Measurements from ENCODE around the gene JAKMIP1.
A peak's percentile ranks its signal among the peaks of the same experiment; 100 is the strongest.

JAKMIP1 gene

GRCh38 chr4:6200011-6200921 lies at the start of gene JAKMIP1:
JAKMIP1 (minus strand) TSS chr4:6200549; CDS start chr4:6112850, 87,699 bp downstream.
- peaks cover 25 to 32% of the 10 kb centered on the region in 2 donors for H3K27me3 ChIP-seq (ENCODE audit: control insufficient read depth in 1 of 2, insufficient read depth in 2 of 2, low read length in 2 of 2)

DNA sequence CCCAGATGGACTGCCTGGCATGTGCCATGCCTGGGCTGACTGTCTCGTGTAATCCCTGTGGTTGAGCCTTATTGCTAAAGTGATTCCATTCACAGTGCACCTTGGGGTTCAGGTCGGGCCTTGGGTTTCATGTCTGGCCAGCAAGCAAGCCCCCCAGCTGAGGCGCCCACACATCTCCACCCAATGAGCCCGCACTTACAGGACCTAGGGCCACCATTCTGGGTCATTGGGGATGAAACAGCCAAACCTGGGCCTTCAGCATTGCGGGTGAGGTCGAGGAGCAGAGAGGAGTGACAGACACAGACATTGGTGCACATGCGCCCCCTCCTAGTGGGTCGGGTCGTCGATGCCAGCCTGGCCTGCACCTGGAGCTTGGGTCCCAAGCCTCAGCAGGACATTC lies 48.0 kb upstream of the JAKMIP1 start:
- no peak overlapping the region for H3K9ac ChIP-seq (ENCODE audit: low read depth in 1 of 2, low read length in 2 of 2)
- H3K27ac ChIP-seq (ENCODE audit: low read depth, low read length): no peak overlapping the region
- no peak overlapping the region for H3K4me3 ChIP-seq (ENCODE audit: low read depth in 1 of 2, low read length in 2 of 2)
- no peaks in the 10 kb centered on the region for H3K9me3 ChIP-seq (ENCODE audit: control insufficient read depth in 1 of 2, low read length in 2 of 2)
- no peaks in the 10 kb centered on the region for H3K4me1 ChIP-seq (ENCODE audit: control insufficient read depth in 1 of 2, insufficient read depth in 2 of 2, low read length in 2 of 2)
- H3K36me3 ChIP-seq (ENCODE audit: control insufficient read depth in 1 of 2, insufficient read depth in 2 of 2, low read length in 2 of 2): no peaks in the 10 kb centered on the region
- H3K27me3 ChIP-seq (ENCODE audit: control insufficient read depth in 1 of 2, insufficient read depth in 2 of 2, low read length in 2 of 2): peaks cover 15 to 17% of the 10 kb centered on the region in 2 donors

More at GRCh38 chr4:6200011-6200921, at the start of gene JAKMIP1:
- peak within 1 kb of the TSS; percentile 47 to 60 for H3K4me3 ChIP-seq (ENCODE audit: low read depth in 1 of 2, low read length in 2 of 2)
- H3K27ac ChIP-seq (ENCODE audit: low read depth, low read length): no peak within 1 kb of the TSS
- no peak within 1 kb of the TSS for H3K9ac ChIP-seq (ENCODE audit: low read depth in 1 of 2, low read length in 2 of 2)
- H3K4me1 ChIP-seq (ENCODE audit: control insufficient read depth in 1 of 2, insufficient read depth in 2 of 2, low read length in 2 of 2): no peaks in the 10 kb centered on the region
- H3K36me3 ChIP-seq (ENCODE audit: control insufficient read depth in 1 of 2, insufficient read depth in 2 of 2, low read length in 2 of 2): no peaks in the 10 kb centered on the region
- H3K9me3 ChIP-seq (ENCODE audit: control insufficient read depth in 1 of 2, low read length in 2 of 2): peaks cover 0 to 6% of the 10 kb centered on the region in 2 donors

- Histone ChIP-seq H3K9me3 (ENCODE audit: control insufficient read depth in 1 of 2, low read length in 2 of 2) (no peaks in the 10 kb centered on the region), H3K36me3 (ENCODE audit: control insufficient read depth in 1 of 2, insufficient read depth in 2 of 2, low read length in 2 of 2) (no peaks in the 10 kb centered on the region), H3K9ac (ENCODE audit: low read depth in 1 of 2, low read length in 2 of 2) (no peak overlapping the region), H3K27me3 (ENCODE audit: control insufficient read depth in 1 of 2, insufficient read depth in 2 of 2, low read length in 2 of 2) (peaks cover 15 to 17% of the 10 kb centered on the region in 2 donors), H3K4me1 (ENCODE audit: control insufficient read depth in 1 of 2, insufficient read depth in 2 of 2, low read length in 2 of 2) (no peaks in the 10 kb centered on the region), H3K4me3 (ENCODE audit: low read depth in 1 of 2, low read length in 2 of 2) (no peak overlapping the region), H3K27ac (ENCODE audit: low read depth, low read length) (no peak overlapping the region)
These were observed 45.9 kb upstream of the JAKMIP1 start for GRCh38 chr4:6246170-6246634.

GRCh38 chr4:6245246-6246169 lies 45.2 kb upstream of the JAKMIP1 start:
- H3K27me3 ChIP-seq (ENCODE audit: control insufficient read depth in 1 of 2, insufficient read depth in 2 of 2, low read length in 2 of 2): peaks cover 15 to 17% of the 10 kb centered on the region in 2 donors
- H3K4me1 ChIP-seq (ENCODE audit: control insufficient read depth in 1 of 2, insufficient read depth in 2 of 2, low read length in 2 of 2): no peaks in the 10 kb centered on the region
- H3K4me3 ChIP-seq (ENCODE audit: low read depth in 1 of 2, low read length in 2 of 2): peak overlapping the region; percentile 22 to 36
- no peaks in the 10 kb centered on the region for H3K9me3 ChIP-seq (ENCODE audit: control insufficient read depth in 1 of 2, low read length in 2 of 2)
- no peak overlapping the region for H3K27ac ChIP-seq (ENCODE audit: low read depth, low read length)
- no peak overlapping the region for H3K9ac ChIP-seq (ENCODE audit: low read depth in 1 of 2, low read length in 2 of 2)
- H3K36me3 ChIP-seq (ENCODE audit: control insufficient read depth in 1 of 2, insufficient read depth in 2 of 2, low read length in 2 of 2): no peaks in the 10 kb centered on the region

DNA sequence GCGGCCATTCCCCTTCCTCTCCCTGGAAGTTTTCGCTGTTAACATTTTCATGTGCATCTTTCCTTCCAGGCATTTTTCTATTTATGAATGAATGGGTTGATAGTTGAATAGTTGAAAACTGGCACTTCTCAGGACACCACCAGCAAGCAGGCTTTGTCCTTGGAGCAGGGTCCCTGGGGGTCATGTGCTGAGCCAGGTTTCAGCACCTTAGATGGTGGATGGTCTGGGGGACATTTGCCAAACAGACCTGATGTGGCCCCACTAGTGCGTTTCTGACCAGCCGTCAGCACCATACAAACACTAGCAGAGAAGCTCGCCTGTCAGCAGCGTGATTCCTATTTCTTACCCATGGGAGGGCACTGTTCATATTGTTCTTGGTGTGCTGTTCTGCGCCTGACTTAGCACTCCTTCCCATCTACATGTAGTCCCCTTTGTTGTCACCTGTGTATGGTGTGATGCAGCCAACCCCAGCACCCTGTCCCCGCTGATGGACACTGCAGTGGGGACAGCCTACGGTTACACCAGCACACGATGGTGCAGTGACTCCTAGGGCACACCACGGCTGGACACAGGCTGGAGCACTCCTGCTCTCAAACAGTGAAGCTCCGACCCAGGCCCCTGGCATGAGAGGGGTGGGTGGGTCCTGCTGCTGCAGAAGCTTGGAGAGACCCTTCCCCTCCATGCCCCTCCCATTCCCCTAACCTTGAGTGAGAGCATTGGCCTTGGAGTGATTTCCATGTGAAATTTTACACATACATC lies 42.1 kb upstream of the JAKMIP1 start:
- H3K9ac ChIP-seq (ENCODE audit: low read depth in 1 of 2, low read length in 2 of 2): no peak overlapping the region
- no peaks in the 10 kb centered on the region for H3K36me3 ChIP-seq (ENCODE audit: control insufficient read depth in 1 of 2, insufficient read depth in 2 of 2, low read length in 2 of 2)
- peaks cover 7 to 8% of the 10 kb centered on the region in 2 donors for H3K27me3 ChIP-seq (ENCODE audit: control insufficient read depth in 1 of 2, insufficient read depth in 2 of 2, low read length in 2 of 2)
- H3K27ac ChIP-seq (ENCODE audit: low read depth, low read length): no peak overlapping the region
- no peak overlapping the region for H3K4me3 ChIP-seq (ENCODE audit: low read depth in 1 of 2, low read length in 2 of 2)
- H3K4me1 ChIP-seq (ENCODE audit: control insufficient read depth in 1 of 2, insufficient read depth in 2 of 2, low read length in 2 of 2): no peaks in the 10 kb centered on the region
- no peaks in the 10 kb centered on the region for H3K9me3 ChIP-seq (ENCODE audit: control insufficient read depth in 1 of 2, low read length in 2 of 2)

DNA sequence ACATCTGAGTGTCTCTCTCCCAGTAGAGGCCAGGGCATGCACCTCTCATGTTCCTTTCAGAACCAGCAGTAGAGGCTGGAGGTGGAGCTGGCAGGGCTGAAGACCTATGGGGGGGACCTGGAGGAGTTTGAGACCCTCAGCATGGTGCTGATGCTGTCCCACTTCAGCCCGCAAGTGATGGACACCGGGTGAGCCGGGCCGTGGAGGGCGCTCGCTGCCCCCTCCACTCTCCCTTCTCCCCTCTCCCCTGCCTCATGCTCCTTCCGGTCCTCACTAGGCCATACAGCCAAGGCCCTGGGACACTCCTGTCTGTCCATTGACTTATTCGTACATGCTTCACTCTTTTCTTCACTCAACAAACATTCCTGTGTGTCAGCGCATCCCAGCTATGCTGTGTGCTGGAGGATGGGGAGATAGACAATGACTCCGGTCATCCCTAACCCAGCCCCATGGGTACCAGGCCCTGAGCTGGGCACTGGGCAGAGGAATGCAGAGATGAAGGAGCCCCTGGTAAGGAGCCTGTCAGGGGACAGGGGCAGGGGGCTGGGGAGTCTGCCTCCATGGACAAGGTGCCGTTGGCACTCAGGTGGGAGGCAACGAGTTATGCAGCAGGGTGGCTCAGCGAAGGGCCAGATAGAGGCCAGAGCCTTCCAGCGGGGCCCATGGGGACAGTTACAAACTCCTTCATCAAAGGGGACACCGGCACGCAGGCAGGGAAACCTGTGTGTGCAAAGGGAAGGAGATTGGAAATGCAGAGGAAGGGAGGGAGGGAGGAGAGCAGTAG lies 40.9 kb upstream of the JAKMIP1 start:
- peaks cover 7 to 8% of the 10 kb centered on the region in 2 donors for H3K27me3 ChIP-seq (ENCODE audit: control insufficient read depth in 1 of 2, insufficient read depth in 2 of 2, low read length in 2 of 2)
- no peak overlapping the region for H3K4me3 ChIP-seq (ENCODE audit: low read depth in 1 of 2, low read length in 2 of 2)
- H3K9me3 ChIP-seq (ENCODE audit: control insufficient read depth in 1 of 2, low read length in 2 of 2): no peaks in the 10 kb centered on the region

GRCh38 chr4:6239968-6240367 lies 39.6 kb upstream of the JAKMIP1 start:
- Histone ChIP-seq H3K36me3 (ENCODE audit: control insufficient read depth in 1 of 2, insufficient read depth in 2 of 2, low read length in 2 of 2) (no peaks in the 10 kb centered on the region), H3K4me3 (ENCODE audit: low read depth in 1 of 2, low read length in 2 of 2) (no peak overlapping the region), H3K27ac (ENCODE audit: low read depth, low read length) (no peak overlapping the region), H3K27me3 (ENCODE audit: control insufficient read depth in 1 of 2, insufficient read depth in 2 of 2, low read length in 2 of 2) (peaks cover 1 to 4% of the 10 kb centered on the region in 2 donors), H3K9ac (ENCODE audit: low read depth in 1 of 2, low read length in 2 of 2) (no peak overlapping the region), H3K4me1 (ENCODE audit: control insufficient read depth in 1 of 2, insufficient read depth in 2 of 2, low read length in 2 of 2) (no peaks in the 10 kb centered on the region), H3K9me3 (ENCODE audit: control insufficient read depth in 1 of 2, low read length in 2 of 2) (no peaks in the 10 kb centered on the region)

More for the DNA sequence above, 40.9 kb upstream of the JAKMIP1 start:
- H3K27ac ChIP-seq (ENCODE audit: low read depth, low read length): no peak overlapping the region
- H3K36me3 ChIP-seq (ENCODE audit: control insufficient read depth in 1 of 2, insufficient read depth in 2 of 2, low read length in 2 of 2): no peaks in the 10 kb centered on the region
- H3K4me1 ChIP-seq (ENCODE audit: control insufficient read depth in 1 of 2, insufficient read depth in 2 of 2, low read length in 2 of 2): no peaks in the 10 kb centered on the region
- H3K9ac ChIP-seq (ENCODE audit: low read depth in 1 of 2, low read length in 2 of 2): no peak overlapping the region

DNA sequence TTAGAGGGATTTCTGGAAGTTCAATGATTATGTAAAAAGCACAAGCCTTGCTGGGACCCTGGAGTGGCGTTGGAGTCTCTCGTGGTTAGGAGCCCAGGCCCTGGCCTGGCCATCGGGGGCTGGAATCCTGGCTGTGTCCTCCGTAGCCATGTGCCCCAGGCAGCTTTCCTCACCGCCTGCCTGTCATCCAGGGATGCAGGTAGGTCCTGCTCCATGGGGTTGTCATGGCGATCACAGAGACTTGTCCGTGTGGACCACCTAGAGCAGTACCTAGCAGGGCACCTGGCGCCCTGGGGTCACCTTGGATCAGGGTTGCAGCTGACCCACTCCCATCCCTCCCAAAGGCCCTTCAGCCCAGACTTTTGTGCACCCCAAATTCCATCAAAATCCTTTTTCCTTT lies 39.1 kb upstream of the JAKMIP1 start:
- H3K9ac ChIP-seq (ENCODE audit: low read depth in 1 of 2, low read length in 2 of 2): no peak overlapping the region
- no peaks in the 10 kb centered on the region for H3K4me1 ChIP-seq (ENCODE audit: control insufficient read depth in 1 of 2, insufficient read depth in 2 of 2, low read length in 2 of 2)
- H3K27me3 ChIP-seq (ENCODE audit: control insufficient read depth in 1 of 2, insufficient read depth in 2 of 2, low read length in 2 of 2): peaks cover 0 to 4% of the 10 kb centered on the region in 2 donors
- H3K9me3 ChIP-seq (ENCODE audit: control insufficient read depth in 1 of 2, low read length in 2 of 2): no peaks in the 10 kb centered on the region
- H3K4me3 ChIP-seq (ENCODE audit: low read depth in 1 of 2, low read length in 2 of 2): no peak overlapping the region
- H3K36me3 ChIP-seq (ENCODE audit: control insufficient read depth in 1 of 2, insufficient read depth in 2 of 2, low read length in 2 of 2): no peaks in the 10 kb centered on the region
- H3K27ac ChIP-seq (ENCODE audit: low read depth, low read length): no peak overlapping the region

- Histone ChIP-seq H3K9me3 (ENCODE audit: control insufficient read depth in 1 of 2, low read length in 2 of 2) (no peaks in the 10 kb centered on the region), H3K4me1 (ENCODE audit: control insufficient read depth in 1 of 2, insufficient read depth in 2 of 2, low read length in 2 of 2) (no peaks in the 10 kb centered on the region), H3K27ac (ENCODE audit: low read depth, low read length) (no peak overlapping the region), H3K4me3 (ENCODE audit: low read depth in 1 of 2, low read length in 2 of 2) (no peak overlapping the region), H3K36me3 (ENCODE audit: control insufficient read depth in 1 of 2, insufficient read depth in 2 of 2, low read length in 2 of 2) (no peaks in the 10 kb centered on the region), H3K27me3 (ENCODE audit: control insufficient read depth in 1 of 2, insufficient read depth in 2 of 2, low read length in 2 of 2) (no peaks in the 10 kb centered on the region), H3K9ac (ENCODE audit: low read depth in 1 of 2, low read length in 2 of 2) (no peak overlapping the region)
These were observed 36.6 kb upstream of the JAKMIP1 start for GRCh38 chr4:6236816-6237390.
